Heart right ventricle (tissue), 16 donors: ENCODE measurements around the gene ARHGDIG. TPM values are rescaled to one million over a fixed set of nuclear protein-coding genes. Genes with fewer than 3 reads are reported as not detected.
A peak's percentile ranks its signal among the peaks of the same experiment; 100 is the strongest.

Experiments used
- ATAC-seq, 8 donors: fragments of 200-7000 bp; cut with Tn5 transposase; one replicate each; pipeline ENCODE4 v1.9.1; 2020; ENCODE audit warnings: mild to moderate bottlenecking in 8 of 8, moderate library complexity in 8 of 8, moderate number of reproducible peaks in 1 of 8
- DNase-seq, 2 donors: peaks; one replicate each; pipeline ENCODE4 v3.0.0-alpha.2; 2020
- H3K27ac ChIP-seq, 10 donors: fragments of 200-600 bp; sonication (generic) in 2 of 10; one replicate each; pipeline versions ENCODE4 v1.5.0 to v1.8.0; 2020 to 2022; ENCODE audit warnings: mild to moderate bottlenecking in 3 of 10
- H3K27me3 ChIP-seq, 7 donors: fragments of 200-600 bp; one replicate each; pipeline ENCODE4 v1.8.0; 2021 to 2022; ENCODE audit warnings: mild to moderate bottlenecking in 2 of 7
- H3K36me3 ChIP-seq, 9 donors: fragments of 200-600 bp; sonication (generic) in 1 of 9; one replicate each; pipeline versions ENCODE4 v1.5.0 to v1.8.0; 2020 to 2022; ENCODE audit warnings: mild to moderate bottlenecking in 2 of 9
- H3K4me1 ChIP-seq, 9 donors: fragments of 200-600 bp; sonication (generic) in 1 of 9; one replicate each; pipeline versions ENCODE4 v1.5.0 to v1.8.0; 2020 to 2022; ENCODE audit warnings: mild to moderate bottlenecking in 4 of 9
- H3K4me3 ChIP-seq, 10 donors: fragments of 200-600 bp; sonication (generic) in 2 of 10; one replicate each; pipeline versions ENCODE4 v1.5.0 to v1.8.0; 2020 to 2022; ENCODE audit warnings: mild to moderate bottlenecking in 7 of 10, moderate library complexity in 2 of 10
- H3K9me3 ChIP-seq, 11 donors: fragments of 200-600 bp in 10 of 11; sonication (generic) in 2 of 11; one replicate each; pipeline versions ENCODE4 v1.5.0 to v1.8.0; 2013 to 2022; ENCODE audit warnings: mild to moderate bottlenecking in 2 of 11, control low read depth in 1 of 11, moderate library complexity in 1 of 11
- WGBS, 2 donors: extraction: QIAGEN DNeasy Blood & Tissue Kit; methylation state at CpG; one replicate each; pipeline ENCODE4 v1.1.7; 2013; ENCODE audit warnings: inconsistent platforms in 1 of 2; 5-methylcytosine and 5-hydroxymethylcytosine counted together
- intact Hi-C, 10 donors: fragments of 100-400 bp; cut with DNase I; formaldehyde crosslinking; loops; one replicate each; pipeline versions ENCODE4 v1.11.1 to v1.14.2; 2022
- polyA plus RNA-seq, 2 donors: library from polyadenylated mRNA; stranded (reverse); fragments of 200-250 nt; gene quantifications; one replicate each; pipeline ENCODE4 v1.2.3, GENCODE V29; 2013
- total RNA-seq, 10 donors: library from RNA; stranded (reverse); fragmentation: NEBNext Ultra II Directional in 3 of 10; extraction: Animal tissue kit (Norgen Biotek cat#: 25700) in 3 of 10; gene quantifications; one replicate each; pipeline versions ENCODE4 v1.2.1 to v1.2.4, GENCODE V29; 2021 to 2023
- TF ChIP-seq, protein P1 (sequence below), 9 donors: fragments of 200-600 bp; sonication (generic) in 2 of 9; IDR thresholded peaks; one replicate each; pipeline versions ENCODE4 v1.5.0 to v1.8.0; 2021 to 2022; ENCODE audit warnings: antibody characterized with exemption in 9 of 9, mild to moderate bottlenecking in 5 of 9, moderate library complexity in 1 of 9
- donor health status: Arrhythmogenic right ventricular cardiomyopathy.
- donor health status: ischemic (EF 13 %, LVEDD 7.1; RV severe dilation, severe dysfunction).
- donor health status: healthy with polysubstance abuse.
- donor health status: DM: no; HTN: yes; CAD: no.
- donor health status: DM: no; HTN: no; CAD: no.
- donor health status: ischemic (EF 25% LVEDD 6.9; RV normal size, moderate dysfunction).
- donor health status: ischemic (EF 25% LVEDD 5.7; RV mildly dilated, moderate dysfunction).
- donor health status: healthy.
- donor health status: DM: yes; HTN: yes; CAD: no.
- donor health status: Ischemic cardiomyopathy.
- donor health status: ischemic (EF 35%, LVEDD 5.7; RV mildly dilated, moderate dysfunction).
- donor health status: nonischemic (EF 11% LVEDD 7.7; RV severe dilation, severe dysfunction).
- donor health status: DM: yes; HTN: yes; CAD: no.
- donor health status: PGD.
- donor health status: ischemic (EF 29% LVEDD 5.4; RV normal size, mild dysfunction).
- donor health status: nonischemic (EF 23%, LVEDD 6.1; RV moderate dilation, normal function).

The ARHGDIG gene
- total and polyA plus RNA-seq, 12 donors = 0.17 to 16.9 (median 9.1) TPM

DNA sequence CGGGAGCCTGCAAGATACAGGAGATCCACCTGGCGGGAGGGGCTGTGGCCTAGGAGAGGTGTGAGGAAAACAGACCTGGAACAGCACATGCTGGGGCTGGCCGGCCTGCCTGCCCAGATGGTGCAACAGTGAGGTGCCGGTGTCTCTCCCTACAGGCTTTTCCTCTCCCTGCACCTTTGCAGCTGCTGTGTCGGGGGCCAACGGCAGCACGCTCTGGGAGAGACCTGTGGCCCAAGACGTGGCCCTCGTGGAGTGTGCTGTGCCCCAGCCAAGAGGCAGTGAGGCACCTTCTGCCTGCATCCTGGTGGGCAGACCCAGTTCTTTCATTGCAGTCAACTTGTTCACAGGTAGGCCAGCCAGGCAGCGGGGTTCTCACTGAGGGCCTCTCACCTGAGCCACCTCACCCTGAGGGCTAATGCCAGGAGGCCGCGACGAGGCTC lies 20.6 kb upstream of the ARHGDIG start:
- intact Hi-C loops = no loop called here
- TF ChIP-seq, protein P1, sequence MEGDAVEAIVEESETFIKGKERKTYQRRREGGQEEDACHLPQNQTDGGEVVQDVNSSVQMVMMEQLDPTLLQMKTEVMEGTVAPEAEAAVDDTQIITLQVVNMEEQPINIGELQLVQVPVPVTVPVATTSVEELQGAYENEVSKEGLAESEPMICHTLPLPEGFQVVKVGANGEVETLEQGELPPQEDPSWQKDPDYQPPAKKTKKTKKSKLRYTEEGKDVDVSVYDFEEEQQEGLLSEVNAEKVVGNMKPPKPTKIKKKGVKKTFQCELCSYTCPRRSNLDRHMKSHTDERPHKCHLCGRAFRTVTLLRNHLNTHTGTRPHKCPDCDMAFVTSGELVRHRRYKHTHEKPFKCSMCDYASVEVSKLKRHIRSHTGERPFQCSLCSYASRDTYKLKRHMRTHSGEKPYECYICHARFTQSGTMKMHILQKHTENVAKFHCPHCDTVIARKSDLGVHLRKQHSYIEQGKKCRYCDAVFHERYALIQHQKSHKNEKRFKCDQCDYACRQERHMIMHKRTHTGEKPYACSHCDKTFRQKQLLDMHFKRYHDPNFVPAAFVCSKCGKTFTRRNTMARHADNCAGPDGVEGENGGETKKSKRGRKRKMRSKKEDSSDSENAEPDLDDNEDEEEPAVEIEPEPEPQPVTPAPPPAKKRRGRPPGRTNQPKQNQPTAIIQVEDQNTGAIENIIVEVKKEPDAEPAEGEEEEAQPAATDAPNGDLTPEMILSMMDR (IDR thresholded peaks at IDR 0.05) = no peak
- Histone ChIP-seq H3K9me3 (no peaks in the 10 kb centered on the region), H3K27me3 (no peaks in the 10 kb centered on the region), H3K27ac (no peak overlapping the region), H3K36me3 (peaks cover 0 to 95% (median 52%) of the 10 kb centered on the region in 9 donors), H3K4me1 (no peaks in the 10 kb centered on the region), H3K4me3 (no peak overlapping the region)
- 86 to 93% methylated on average over 13 of the region's 13 CpGs for WGBS, 2 donors
- ATAC-seq (no peak), DNase-seq (no peak)

DNA sequence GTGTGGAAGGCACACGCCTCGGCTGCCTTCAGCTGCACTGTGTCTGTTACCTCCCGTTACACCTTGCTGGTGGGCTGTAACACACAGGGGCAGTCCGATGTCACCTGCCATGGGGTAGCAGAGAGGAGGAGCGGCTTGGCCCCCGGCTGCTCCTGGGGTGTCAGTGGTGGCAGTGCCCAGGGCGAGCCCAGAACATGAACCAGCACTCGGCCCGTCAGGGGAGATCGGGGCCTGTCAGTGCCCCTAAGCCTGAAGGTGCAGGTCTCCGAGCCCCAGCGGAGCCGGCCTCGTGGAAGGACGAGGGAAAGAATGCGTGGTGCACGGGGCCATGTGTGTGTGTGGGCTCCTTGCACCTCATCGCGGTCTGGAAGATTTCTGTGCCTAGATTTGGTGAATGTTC lies 20.1 kb upstream of the ARHGDIG start:
- H3K27ac ChIP-seq = no peak overlapping the region
- TF ChIP-seq, protein P1 (IDR thresholded peaks at IDR 0.05) = no peak
- no peak overlapping the region for H3K4me3 ChIP-seq
- no peak for ATAC-seq
- peaks cover 0 to 95% (median 47%) of the 10 kb centered on the region in 9 donors for H3K36me3 ChIP-seq
- 92 to 94% methylated on average over 19 of the region's 19 CpGs for WGBS, 2 donors
- H3K9me3 ChIP-seq = no peaks in the 10 kb centered on the region
- DNase-seq = no peak
- H3K4me1 ChIP-seq = no peaks in the 10 kb centered on the region
- no peaks in the 10 kb centered on the region for H3K27me3 ChIP-seq
- intact Hi-C loops = no loop called here

DNA sequence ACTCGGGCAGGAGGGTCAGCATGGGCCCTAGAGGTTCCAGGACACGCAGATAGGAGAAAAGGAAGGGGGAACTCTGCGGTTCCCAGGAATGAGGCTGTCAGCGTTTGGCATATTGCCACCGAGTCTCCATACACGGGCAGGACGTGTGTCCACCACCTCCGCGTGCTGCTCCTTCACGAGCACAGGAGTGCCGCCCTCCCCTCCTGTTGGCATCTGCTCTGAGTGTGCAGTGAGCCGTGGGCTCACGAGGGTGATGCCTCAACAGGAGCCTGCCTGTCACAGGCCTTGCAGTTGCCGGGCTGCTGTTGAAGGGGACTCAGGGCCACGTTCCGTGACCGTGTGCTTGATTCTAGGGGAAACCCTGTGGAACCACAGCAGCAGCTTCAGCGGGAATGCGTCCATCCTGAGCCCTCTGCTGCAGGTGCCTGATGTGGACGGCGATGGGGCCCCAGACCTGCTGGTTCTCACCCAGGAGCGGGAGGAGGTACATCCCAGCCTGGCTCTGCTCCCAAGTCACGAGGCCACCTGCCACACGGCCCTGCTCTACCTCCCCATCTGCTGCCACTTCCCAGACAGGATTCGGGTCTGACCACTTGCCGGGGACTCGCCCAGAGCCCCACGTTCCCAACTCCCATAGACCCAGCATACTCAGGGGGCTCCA lies 19.2 kb upstream of the ARHGDIG start:
- WGBS, 2 donors = 72 to 86% methylated on average over 28 of the region's 28 CpGs
- Histone ChIP-seq H3K4me1 (no peaks in the 10 kb centered on the region), H3K9me3 (no peaks in the 10 kb centered on the region), H3K36me3 (peaks cover 0 to 91% (median 42%) of the 10 kb centered on the region in 9 donors), H3K4me3 (no peak overlapping the region), H3K27ac (no peak overlapping the region), H3K27me3 (no peaks in the 10 kb centered on the region)
- peak in 2 of 8 donors; percentile 8 to 20 for ATAC-seq
- no peak for DNase-seq
- intact Hi-C loops = no loop called here
- TF ChIP-seq, protein P1 (IDR thresholded peaks at IDR 0.05) = no peak

DNA sequence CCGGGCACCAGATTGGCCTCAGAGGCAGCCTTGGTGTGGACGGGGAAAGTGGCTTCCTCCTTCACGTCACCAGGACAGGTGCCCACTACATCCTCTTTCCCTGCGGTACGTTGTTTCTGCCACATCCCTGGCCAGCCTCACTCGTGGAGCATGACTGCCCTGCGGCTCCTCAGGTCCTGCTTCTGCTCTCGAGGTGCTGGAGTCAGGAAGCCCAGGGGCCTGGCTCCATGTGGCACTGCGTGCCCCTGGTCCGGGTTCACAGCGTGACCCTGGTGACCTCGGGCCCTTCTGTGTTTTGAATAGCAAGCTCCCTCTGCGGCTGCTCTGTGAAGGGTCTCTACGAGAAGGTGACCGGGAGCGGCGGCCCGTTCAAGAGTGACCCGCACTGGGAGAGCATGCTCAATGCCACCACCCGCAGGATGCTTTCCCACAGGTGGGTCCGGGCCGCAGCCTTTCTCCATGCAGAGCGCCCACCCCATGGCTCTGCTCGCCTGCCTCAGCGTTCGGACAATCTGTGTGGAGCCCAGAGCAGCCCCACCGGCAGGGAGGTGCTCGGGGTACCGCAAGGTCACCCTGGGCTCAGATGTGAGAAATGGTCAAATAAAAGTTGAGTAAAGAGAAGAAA lies 18.2 kb upstream of the ARHGDIG start:
- intact Hi-C loops = no loop called here
- DNase-seq (no peak), ATAC-seq (no peak)
- whole genome bisulfite sequencing, 2 donors = 94% methylated on average over 29 of the region's 29 CpGs
- H3K27me3 ChIP-seq = no peaks in the 10 kb centered on the region
- no peak overlapping the region for H3K4me3 ChIP-seq
- H3K4me1 ChIP-seq = no peaks in the 10 kb centered on the region
- H3K27ac ChIP-seq = no peak overlapping the region
- peaks cover 0 to 81% (median 42%) of the 10 kb centered on the region in 9 donors for H3K36me3 ChIP-seq
- TF ChIP-seq, protein P1 (IDR thresholded peaks at IDR 0.05) = no peak
- no peaks in the 10 kb centered on the region for H3K9me3 ChIP-seq
